Fibroblast of skin of right quadriceps (primary cell): Measurements from ENCODE around the gene ACKR4.
"Not testable (repeated sequence)": the region's sequence is repeated elsewhere in the genome, so short reads cannot be mapped to it uniquely, and the experiment has no call there.

Experiments used
- DNase-seq: peaks from one replicate; pipeline ENCODE4 v3.0.0-alpha.2; 2013

ACKR4 gene

GRCh38 chr3:132595014-132595413 lies 2.1 kb upstream of the ACKR4 start:
- DNase-seq, result peak; percentile 60

GRCh38 chr3:132596326-132596725 lies 744 bp upstream of the ACKR4 start:
- no peak for DNase-seq

- DNase-seq, result no peak
Observed at GRCh38 chr3:132597660-132598059, 590 bp downstream of the ACKR4 start.

- no peak for DNase-seq
Observed at GRCh38 chr3:132598181-132598580, 1.1 kb downstream of the ACKR4 start.

- DNase-seq, result not testable (repeated sequence)
Observed at GRCh38 chr3:132600614-132601013, 3.5 kb downstream of the ACKR4 start.

GRCh38 chr3:132605374-132605792 lies 8.3 kb downstream of the ACKR4 start:
- no peak for DNase-seq

GRCh38 chr3:132606085-132606484 lies 9.0 kb downstream of the ACKR4 start:
- peak; percentile 62 for DNase-seq

- not testable (repeated sequence) for DNase-seq
Observed at GRCh38 chr3:132606620-132607019, 9.6 kb downstream of the ACKR4 start.

- not testable (repeated sequence) for DNase-seq
Observed at GRCh38 chr3:132615301-132615700, 18.2 kb downstream of the ACKR4 start.

- peak; percentile 54 for DNase-seq
Observed at GRCh38 chr3:132615881-132616280, 18.8 kb downstream of the ACKR4 start.

- no peak for DNase-seq
Observed at GRCh38 chr3:132616780-132617179, 19.7 kb downstream of the ACKR4 start.

GRCh38 chr3:132622148-132622547 lies 25.1 kb downstream of the ACKR4 start:
- DNase-seq, result no peak

GRCh38 chr3:132622761-132623160 lies 25.7 kb downstream of the ACKR4 start:
- DNase-seq, result no peak

- DNase-seq, result no peak
Observed at GRCh38 chr3:132623646-132624045, 26.6 kb downstream of the ACKR4 start.

- no peak for DNase-seq
Observed at GRCh38 chr3:132624790-132625189, 27.7 kb downstream of the ACKR4 start.

GRCh38 chr3:132625613-132626012 lies 28.5 kb downstream of the ACKR4 start:
- DNase-seq, result no peak

GRCh38 chr3:132626955-132627354 lies 29.9 kb downstream of the ACKR4 start:
- DNase-seq, result no peak

- no peak for DNase-seq
Observed at GRCh38 chr3:132628157-132628556, 31.1 kb downstream of the ACKR4 start.

GRCh38 chr3:132629928-132630327 lies 32.9 kb downstream of the ACKR4 start:
- DNase-seq, result peak; percentile 73

GRCh38 chr3:132630612-132631011 lies 33.5 kb downstream of the ACKR4 start:
- DNase-seq, result no peak

- DNase-seq, result no peak
Observed at GRCh38 chr3:132635052-132635451, 38.0 kb downstream of the ACKR4 start.

GRCh38 chr3:132637590-132637989 lies 40.5 kb downstream of the ACKR4 start:
- DNase-seq, result peak; percentile 53

GRCh38 chr3:132638706-132639105 lies 41.6 kb downstream of the ACKR4 start:
- no peak for DNase-seq

GRCh38 chr3:132641427-132641826 lies 44.4 kb downstream of the ACKR4 start:
- not testable (repeated sequence) for DNase-seq

- DNase-seq, result peak; percentile 60
Observed at GRCh38 chr3:132641837-132642538, 44.9 kb downstream of the ACKR4 start.
